Hematopoietic multipotent progenitor cell treated with erythropoietin and hydrocortisone succinate and interleukin-3 and kit ligand, for 4 days (in vitro differentiated cells): Measurements from ENCODE around the gene TSHZ2.
"Not testable (repeated sequence)": the region's sequence is repeated elsewhere in the genome, so short reads cannot be mapped to it uniquely, and the experiment has no call there.

ENCODE experiments used
- DNase-seq: peaks from one replicate; pipeline ENCODE4 v3.0.0-alpha.2; 2015

Gene TSHZ2

GRCh38 chr20:53492212-53492611 is 520.1 kb downstream of the TSHZ2 start:
- no peak for DNase-seq

DNA sequence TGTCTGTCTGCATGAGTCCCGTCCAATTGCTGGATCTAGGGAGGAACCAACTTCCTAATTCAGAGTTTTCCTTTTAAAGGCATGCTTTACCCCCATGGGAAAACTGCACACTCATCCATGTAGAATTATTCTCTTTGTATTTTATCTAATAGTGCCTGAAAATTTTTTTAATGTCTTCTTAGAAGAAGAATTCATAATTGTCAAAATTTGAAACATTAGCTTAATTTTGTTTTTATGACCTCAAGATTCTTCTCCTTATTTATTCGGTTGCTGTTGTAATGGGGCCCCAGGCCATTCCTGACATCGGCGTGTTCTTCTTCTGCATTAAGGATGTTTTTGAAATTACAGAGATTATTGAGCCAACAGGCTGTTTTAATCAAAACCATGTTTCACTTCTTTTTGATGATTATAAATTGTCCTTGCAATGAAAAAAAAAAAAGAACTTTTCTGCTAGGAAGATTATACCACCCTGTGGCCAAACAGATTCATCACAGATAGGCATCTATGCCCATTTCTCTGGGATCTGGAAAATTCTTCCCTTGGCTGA is 521.2 kb downstream of the TSHZ2 start:
- DNase-seq, result no peak

- DNase-seq, result no peak
These were observed 522.6 kb downstream of the TSHZ2 start for GRCh38 chr20:53494753-53495152.

GRCh38 chr20:53495398-53496092 is 523.4 kb downstream of the TSHZ2 start:
- DNase-seq, result no peak

GRCh38 chr20:53497246-53497645 is 525.1 kb downstream of the TSHZ2 start:
- DNase-seq, result no peak

DNA sequence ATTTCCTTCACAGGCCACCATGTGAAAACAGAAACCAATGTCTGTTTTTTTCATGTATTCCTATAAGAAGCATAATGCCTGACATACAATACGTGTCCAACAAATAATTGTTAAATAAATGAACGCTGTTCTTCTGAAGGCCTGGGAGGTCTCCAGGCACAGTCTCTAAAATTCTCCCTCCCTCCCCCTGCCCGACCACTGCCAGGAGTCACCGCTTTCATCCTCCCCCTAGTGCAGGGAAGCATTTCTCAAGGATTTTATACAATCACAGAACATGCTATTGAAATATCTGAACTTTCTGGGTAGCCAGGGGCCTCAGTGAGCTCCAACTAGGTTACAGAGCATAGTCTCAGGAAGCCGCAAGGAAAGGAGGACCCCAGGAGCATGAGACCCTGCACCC is 526.2 kb downstream of the TSHZ2 start:
- no peak for DNase-seq

DNA sequence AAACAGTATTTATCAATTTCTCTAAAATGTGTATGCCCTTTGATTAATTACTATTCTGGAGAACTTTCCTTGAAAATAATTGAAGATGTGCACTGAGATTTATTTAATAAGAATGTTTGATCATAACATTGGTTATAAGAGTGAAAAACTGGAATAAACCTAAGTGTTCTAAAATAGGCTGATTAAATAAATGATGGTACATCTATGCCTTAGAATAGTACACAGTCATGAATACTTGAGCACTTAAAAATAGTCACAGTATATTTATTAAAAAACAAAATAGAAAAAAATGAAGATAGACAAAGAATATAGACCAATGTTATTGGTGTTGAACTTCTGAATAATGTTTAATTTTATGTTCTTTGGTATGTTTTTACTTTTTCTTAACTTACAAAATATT is 528.5 kb downstream of the TSHZ2 start:
- DNase-seq, result no peak

GRCh38 chr20:53502820-53503219 is 530.7 kb downstream of the TSHZ2 start:
- no peak for DNase-seq

- no peak for DNase-seq
These were observed 531.4 kb downstream of the TSHZ2 start for GRCh38 chr20:53503517-53503919.

- DNase-seq, result not testable (repeated sequence)
These were observed 531.9 kb downstream of the TSHZ2 start for GRCh38 chr20:53504106-53504505.

DNA sequence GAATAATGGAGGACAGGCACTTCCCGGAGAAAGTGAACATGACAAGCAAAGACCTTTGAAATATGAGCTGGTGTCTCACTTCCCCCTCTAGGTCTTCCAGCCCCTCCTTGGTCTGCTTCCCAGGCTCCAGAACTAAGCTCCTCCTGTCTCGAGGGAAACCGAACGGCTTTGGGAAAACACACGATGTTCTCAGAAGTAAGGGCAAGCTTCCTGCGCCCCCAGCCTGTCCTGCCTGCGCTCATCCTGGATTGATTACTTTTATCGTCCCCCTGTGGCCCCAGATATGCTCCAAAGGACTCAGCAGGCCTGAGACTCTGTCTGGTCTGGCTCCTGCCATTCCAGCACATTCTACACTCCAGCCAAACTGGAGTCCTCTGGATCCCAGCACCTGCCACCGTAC is 538.1 kb downstream of the TSHZ2 start:
- no peak for DNase-seq

DNA sequence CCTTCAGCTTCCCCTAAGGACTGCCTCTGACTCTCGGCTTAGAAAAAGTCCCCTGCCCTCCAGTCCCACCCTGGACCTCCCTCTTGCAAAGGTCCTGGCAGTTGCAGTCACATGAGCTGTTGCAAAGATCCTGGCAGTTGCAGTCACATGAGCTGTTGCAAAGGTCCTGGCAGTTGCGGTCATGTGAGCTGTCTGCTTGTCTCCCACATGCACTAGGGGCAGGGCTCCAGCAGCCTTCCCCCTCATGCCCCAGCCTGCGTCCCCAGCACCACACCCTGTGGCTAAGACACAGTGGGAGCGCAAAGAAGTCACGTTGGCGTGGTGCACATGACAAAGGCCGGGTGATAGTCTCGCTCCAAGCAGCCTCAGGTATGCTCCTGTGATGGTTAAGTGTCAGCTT is 538.5 kb downstream of the TSHZ2 start:
- DNase-seq, result no peak

GRCh38 chr20:53512076-53512475 is 539.9 kb downstream of the TSHZ2 start:
- no peak for DNase-seq

DNA sequence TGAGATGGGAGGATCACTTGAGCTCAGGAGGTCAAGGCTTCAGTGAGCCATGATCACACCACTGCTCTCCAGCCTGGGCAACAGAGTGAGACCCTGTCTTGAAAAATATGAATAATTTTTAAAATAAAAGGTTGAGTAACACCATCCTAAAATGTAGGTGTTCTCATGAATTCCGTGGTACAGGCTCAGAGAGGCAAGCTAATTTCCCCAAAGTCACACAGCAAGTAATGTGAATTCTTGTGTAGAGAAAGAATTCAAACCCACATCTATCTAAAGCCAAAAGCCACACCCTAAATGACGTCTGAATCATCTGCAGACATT is 541.0 kb downstream of the TSHZ2 start:
- DNase-seq, result no peak

- DNase-seq, result no peak
These were observed 541.5 kb downstream of the TSHZ2 start for GRCh38 chr20:53513489-53514298.

- no peak for DNase-seq
These were observed 543.6 kb downstream of the TSHZ2 start for GRCh38 chr20:53515749-53516148.

DNA sequence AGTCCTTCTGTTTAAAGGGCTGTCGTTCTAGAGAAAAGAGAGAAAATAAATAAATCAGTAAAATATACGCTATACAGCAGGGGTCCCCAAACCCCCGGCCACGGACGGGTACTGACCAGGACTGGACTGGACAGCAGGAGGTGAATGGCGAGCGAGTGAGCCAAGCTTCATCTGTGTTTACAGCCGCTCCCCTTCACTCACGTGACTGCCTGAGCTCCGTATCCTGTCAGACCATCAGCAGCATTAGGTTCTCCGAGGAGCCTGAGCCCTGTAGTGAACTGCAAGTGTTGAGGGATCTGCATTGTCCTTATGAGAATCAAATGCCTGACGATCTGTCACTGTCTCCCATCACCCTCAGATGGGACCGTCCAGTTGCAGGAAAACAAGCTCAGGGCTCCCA is 545.0 kb downstream of the TSHZ2 start:
- DNase-seq, result no peak

DNA sequence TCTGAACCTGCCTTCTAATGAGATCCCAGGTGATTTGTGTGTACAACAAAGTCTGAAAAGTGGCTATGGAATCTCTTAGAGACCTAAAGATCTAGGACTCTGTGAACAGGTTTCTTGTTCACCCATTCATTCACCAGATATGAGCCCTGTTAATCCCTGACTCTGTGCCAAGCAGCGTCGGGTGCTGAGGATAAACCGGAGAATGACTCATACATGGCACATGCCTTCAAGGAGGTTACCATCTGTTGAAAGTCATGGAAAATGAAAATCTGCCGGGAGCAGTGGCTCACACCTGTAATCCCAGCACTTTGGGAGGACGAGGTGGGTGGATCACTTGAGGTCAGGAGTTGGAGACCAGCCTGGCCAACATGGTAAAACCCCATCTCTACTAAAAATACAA is 549.3 kb downstream of the TSHZ2 start:
- not testable (repeated sequence) for DNase-seq

- DNase-seq, result no peak
These were observed 549.9 kb downstream of the TSHZ2 start for GRCh38 chr20:53522026-53522425.

GRCh38 chr20:53522696-53523095 is 550.5 kb downstream of the TSHZ2 start:
- no peak for DNase-seq

- not testable (repeated sequence) for DNase-seq
These were observed 551.5 kb downstream of the TSHZ2 start for GRCh38 chr20:53523615-53524014.

DNA sequence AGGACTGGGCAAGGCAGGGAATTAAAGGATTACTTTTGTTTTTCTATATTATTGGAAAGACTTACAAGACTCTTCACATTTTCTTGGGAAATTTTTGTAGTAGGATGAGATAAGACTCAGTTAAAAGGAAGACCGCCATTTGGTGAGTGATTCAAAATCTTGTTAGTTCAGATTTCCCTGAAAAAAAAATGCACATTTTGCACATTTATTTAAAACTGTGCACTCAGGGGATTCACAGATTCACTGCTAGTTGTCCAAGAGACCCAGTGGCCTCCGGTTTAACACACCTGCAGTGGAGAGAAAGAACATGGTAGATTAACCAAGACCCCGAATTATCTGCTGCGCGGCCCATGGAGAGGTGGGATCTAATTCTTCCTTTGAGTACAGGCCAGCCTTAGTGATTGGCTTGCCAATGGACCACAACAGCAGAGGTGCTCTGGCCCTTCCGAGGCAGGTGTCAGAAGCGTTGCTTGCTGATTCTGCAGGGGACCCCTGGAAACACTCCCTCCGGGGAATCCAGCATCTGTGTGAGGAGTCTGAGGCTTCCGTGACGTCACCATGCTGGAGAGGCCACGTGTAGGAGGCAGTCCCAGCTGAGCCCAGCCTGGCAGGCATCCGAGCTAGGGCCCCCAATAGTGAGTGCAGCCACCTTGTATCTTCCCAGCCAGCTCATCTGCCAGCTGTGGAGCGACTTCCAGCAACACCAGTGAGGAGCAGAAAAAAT is 552.6 kb downstream of the TSHZ2 start:
- DNase-seq, result no peak

- no peak for DNase-seq
These were observed 555.0 kb downstream of the TSHZ2 start for GRCh38 chr20:53527196-53527595.

GRCh38 chr20:53529658-53530057 is 557.5 kb downstream of the TSHZ2 start:
- no peak for DNase-seq
